Measurements from ENCODE around the gene CDK18. TPM values are rescaled to one million over a fixed set of nuclear protein-coding genes. Genes with fewer than 3 reads are reported as not detected.

The CDK18 gene
- total RNA-seq, 1 donor from 2014 or later = 36.6 TPM

- DNase-seq (no peak), ATAC-seq (no peak)
- peak overlapping the region; percentile 71 for H3K27ac ChIP-seq
- TF ChIP-seq CTCF (IDR thresholded peaks at IDR 0.05) = no peak
- peaks cover 16% of the 10 kb centered on the region for H3K4me1 ChIP-seq
- intact Hi-C loops (cut with DNase I) = no loop called here
- no peak overlapping the region for H3K4me3 ChIP-seq
- no peaks in the 10 kb centered on the region for H3K36me3 ChIP-seq
- no peaks in the 10 kb centered on the region for H3K27me3 ChIP-seq (ENCODE audit: low read depth)
- no peaks in the 10 kb centered on the region for H3K9me3 ChIP-seq
These were observed 77.6 kb downstream of the CDK18 start for GRCh38 chr1:205582046-205582445.

Other genes with a start within 250 kb of the CDK18 start
- gene NUAK2, start 182.9 kb upstream of the CDK18 start, total RNA-seq = 6.8 TPM
- 0.97 TPM for gene KLHDC8A, start 147.7 kb upstream of the CDK18 start, total RNA-seq
- gene LEMD1, start 82.6 kb upstream of the CDK18 start, total RNA-seq = not detected
- gene BLACAT1, start 48.6 kb upstream of the CDK18 start, total RNA-seq = 1.0 TPM
- 62.8 TPM for gene ELK4, start 127.3 kb downstream of the CDK18 start, total RNA-seq
- 6.8 TPM for gene SLC45A3, start 175.8 kb downstream of the CDK18 start, total RNA-seq
- gene NUCKS1, start 245.5 kb downstream of the CDK18 start, total RNA-seq = 111 TPM

Measured in lower lobe of right lung (tissue), 2 donors.